VCaP (cell line): ENCODE measurements around the gene MBTPS2.

Experiments used
- H3K27ac ChIP-seq: fragments of 450-650 bp; 2 replicates; pipeline ENCODE4 v1.5.1; 2017
- TF ChIP-seq, protein P1 (sequence below): fragments of 450-650 bp; conservative IDR thresholded peaks from 2 replicates; pipeline ENCODE4 v1.5.1; 2017; ENCODE audit warnings: mild to moderate bottlenecking, moderate library complexity

MBTPS2 gene

DNA sequence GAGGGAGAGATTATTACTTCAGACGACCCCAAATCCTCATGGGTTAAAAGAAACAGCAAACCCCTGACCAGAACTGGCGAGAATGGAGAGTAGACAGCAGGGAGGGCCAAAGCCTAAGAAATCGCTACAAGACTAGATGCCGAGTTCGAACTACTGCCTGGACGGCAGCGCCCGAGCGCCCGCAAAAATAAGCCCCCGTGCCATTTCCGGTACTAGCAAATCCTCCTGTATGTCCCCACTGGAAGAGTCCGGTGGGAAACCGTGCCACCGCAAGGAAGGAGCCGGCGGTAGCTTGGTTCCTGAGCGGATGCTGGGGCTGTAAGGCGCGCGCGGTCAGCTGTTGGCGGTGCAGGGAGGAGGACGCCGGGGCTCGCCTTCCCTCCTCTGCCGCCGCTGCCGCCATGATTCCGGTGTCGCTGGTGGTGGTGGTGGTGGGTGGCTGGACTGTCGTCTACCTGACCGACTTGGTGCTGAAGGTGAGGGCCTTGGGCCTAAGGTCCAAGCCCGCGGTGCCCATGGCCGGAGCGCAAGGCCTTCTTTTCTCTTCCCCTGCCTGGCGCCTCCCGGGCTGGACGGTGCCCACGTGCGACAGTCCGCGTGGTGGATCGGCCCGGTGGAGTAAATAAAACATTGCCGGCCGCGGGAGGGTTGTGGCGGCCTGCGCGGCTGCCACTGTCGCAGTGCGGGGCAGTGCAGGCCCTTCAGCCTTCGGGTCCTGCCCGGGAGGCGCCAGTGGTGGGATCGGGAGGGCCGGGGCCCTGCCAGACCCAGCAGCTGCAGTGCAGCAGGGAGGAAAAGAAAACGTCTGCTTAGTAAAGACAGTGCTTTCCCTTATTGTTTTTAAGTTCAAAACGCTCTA, at the start of gene MBTPS2:
TSS of gene MBTPS2 (plus strand) at position 284 of the 859 bp plus-strand sequence. CDS start at position 402, 118 bp downstream.
- H3K27ac ChIP-seq, result peak within 1 kb of the TSS; percentile 85
- TF ChIP-seq, protein P1, sequence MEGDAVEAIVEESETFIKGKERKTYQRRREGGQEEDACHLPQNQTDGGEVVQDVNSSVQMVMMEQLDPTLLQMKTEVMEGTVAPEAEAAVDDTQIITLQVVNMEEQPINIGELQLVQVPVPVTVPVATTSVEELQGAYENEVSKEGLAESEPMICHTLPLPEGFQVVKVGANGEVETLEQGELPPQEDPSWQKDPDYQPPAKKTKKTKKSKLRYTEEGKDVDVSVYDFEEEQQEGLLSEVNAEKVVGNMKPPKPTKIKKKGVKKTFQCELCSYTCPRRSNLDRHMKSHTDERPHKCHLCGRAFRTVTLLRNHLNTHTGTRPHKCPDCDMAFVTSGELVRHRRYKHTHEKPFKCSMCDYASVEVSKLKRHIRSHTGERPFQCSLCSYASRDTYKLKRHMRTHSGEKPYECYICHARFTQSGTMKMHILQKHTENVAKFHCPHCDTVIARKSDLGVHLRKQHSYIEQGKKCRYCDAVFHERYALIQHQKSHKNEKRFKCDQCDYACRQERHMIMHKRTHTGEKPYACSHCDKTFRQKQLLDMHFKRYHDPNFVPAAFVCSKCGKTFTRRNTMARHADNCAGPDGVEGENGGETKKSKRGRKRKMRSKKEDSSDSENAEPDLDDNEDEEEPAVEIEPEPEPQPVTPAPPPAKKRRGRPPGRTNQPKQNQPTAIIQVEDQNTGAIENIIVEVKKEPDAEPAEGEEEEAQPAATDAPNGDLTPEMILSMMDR, result peak; percentile 29

GRCh38 chrX:21798677-21799219, 40.7 kb upstream of the MBTPS2 start:
- TF ChIP-seq, protein P1, result no peak
- no peak overlapping the region for H3K27ac ChIP-seq

DNA sequence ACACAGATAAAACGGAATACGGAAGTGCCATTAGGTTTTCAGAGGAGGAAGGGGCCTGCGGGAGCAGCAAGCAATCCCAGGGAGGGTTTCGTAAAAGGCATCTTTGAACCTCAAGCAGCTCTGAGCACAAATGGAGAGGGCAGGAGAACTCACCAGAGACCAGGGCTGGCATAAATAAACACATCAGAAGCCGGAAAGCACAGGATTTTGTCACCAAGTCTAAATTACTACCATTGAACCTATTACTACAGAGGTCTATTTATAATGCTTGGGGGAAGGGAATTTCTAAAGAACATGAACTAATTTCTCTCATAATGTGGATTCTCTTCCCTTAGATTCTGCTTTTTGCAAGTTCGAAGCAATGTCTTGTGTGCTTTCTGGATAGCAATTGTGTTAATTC, 39.6 kb upstream of the MBTPS2 start:
- no peak overlapping the region for H3K27ac ChIP-seq

GRCh38 chrX:21800344-21800770, 39.1 kb upstream of the MBTPS2 start:
- TF ChIP-seq, protein P1, result no peak
- no peak overlapping the region for H3K27ac ChIP-seq

More for the DNA sequence above, 39.6 kb upstream of the MBTPS2 start:
- TF ChIP-seq, protein P1, result no peak

GRCh38 chrX:21802054-21802670, 37.3 kb upstream of the MBTPS2 start:
- no peak overlapping the region for H3K27ac ChIP-seq
- TF ChIP-seq, protein P1, result no peak

DNA sequence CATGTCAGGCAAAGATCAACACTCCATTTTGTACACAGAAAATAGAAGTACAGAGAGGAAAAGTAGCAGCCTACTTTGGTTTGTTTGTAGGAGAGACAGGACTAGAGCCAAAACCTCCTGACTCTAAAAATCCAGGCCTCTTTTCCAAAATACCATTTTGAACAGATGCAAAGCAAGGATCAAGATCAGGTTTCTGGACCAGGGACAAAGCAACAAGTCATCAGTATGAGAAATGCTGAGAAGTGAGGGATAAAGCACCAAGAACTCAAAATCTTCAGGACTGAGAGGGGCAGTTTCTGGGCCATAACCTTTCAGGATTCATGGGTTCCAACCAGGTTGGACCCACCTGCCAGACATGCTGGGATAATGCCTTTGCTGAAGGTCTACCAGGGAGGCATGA, 36.6 kb upstream of the MBTPS2 start:
- H3K27ac ChIP-seq, result no peak overlapping the region
- TF ChIP-seq, protein P1, result no peak

GRCh38 chrX:21806691-21807090, 32.7 kb upstream of the MBTPS2 start:
- H3K27ac ChIP-seq, result no peak overlapping the region
- TF ChIP-seq, protein P1, result no peak
